HG03457 (cell line): ENCODE data around the gene SMAD4.
A peak's percentile ranks its signal among the peaks of the same experiment; 100 is the strongest.

Source experiments
- ATAC-seq: cut with Tn5 transposase; IDR thresholded peaks from one replicate; pipeline ENCODE4 v1.9.1; 2021; ENCODE audit warnings: moderate number of reproducible peaks; ENCODE audit not compliant: unreplicated experiment

Gene SMAD4

GRCh38 chr18:51020536-51020935, 9.5 kb upstream of the SMAD4 start:
- ATAC-seq = no peak

DNA sequence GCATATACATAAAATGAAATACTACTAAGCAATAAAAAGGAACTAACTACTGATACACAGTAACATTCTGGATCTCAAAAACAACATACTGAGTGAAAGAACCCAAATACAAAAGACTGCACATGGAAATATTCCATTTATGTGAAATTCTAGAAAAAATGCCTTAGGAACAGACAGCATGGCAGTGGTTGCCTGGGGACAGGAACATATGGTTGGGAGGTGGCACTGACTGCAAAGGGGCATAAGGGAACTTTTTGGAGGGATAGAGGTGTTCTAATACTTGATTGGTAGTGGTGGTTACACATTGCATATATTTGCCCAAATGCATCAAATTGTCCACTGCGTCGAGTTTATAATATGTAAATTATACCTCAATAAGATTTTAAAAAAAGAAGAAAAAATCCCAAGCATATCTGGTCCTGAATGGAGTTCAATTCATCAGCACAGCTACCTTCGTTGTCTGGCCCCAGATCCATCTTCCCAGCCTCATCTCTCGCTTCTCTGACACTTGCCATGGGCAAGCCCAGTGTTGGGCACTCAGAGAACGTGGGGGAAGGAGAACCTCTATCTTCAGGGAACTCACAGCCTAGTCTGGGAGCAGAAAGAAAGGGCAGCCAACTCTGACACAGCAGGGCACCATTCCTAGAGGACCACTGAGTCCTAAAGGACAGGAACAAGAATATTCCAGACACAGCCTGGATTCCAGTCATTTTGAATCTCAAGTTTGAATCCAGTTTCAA, 8.6 kb upstream of the SMAD4 start:
- ATAC-seq = no peak

- ATAC-seq = no peak
These were observed 4.5 kb upstream of the SMAD4 start for GRCh38 chr18:51025512-51025911.

DNA sequence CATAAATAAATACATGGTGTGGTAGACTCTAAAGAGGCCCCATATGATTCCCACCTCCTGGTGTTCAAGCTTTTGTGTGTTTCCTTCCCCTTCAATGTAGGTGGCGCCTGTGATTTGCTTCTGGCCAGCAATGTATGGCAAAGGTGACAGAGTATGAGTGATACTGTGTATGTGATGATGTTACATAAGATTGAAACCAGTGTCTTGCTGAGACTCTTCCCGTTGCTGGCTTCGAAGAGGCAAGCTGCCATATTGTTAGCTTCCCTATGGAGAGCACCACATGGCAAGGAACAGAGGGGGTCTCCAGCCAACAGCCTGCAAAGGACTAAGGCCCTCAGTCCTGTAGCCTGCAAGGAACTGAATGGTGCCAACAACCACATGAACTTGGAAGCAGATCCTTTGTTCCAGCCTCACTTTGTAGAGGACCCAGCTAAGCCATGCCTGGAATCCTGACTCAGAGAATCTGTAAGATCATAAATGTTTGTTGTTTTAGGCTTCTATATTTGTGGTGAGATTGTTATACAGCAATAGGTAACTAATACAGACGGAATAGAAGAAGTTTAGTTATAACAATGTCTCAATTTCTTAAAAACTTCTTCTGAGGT, 1.7 kb upstream of the SMAD4 start:
- ATAC-seq = no peak

DNA sequence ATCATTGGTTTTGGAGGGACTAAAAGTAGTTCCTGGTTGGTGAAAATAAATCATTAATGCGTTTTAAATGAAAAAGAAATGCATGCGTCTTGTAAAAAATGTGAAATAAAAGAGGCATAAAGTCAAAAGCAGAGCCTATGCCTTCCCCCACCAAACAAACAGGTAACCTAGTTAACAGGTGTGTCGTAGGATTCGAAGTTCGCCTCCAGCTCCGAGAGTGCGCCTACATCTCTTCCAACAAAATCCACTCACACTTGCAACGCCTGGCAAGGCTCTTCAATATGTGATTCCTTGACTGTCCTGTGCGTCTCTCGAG, 677 bp upstream of the SMAD4 start:
- no peak for ATAC-seq

DNA sequence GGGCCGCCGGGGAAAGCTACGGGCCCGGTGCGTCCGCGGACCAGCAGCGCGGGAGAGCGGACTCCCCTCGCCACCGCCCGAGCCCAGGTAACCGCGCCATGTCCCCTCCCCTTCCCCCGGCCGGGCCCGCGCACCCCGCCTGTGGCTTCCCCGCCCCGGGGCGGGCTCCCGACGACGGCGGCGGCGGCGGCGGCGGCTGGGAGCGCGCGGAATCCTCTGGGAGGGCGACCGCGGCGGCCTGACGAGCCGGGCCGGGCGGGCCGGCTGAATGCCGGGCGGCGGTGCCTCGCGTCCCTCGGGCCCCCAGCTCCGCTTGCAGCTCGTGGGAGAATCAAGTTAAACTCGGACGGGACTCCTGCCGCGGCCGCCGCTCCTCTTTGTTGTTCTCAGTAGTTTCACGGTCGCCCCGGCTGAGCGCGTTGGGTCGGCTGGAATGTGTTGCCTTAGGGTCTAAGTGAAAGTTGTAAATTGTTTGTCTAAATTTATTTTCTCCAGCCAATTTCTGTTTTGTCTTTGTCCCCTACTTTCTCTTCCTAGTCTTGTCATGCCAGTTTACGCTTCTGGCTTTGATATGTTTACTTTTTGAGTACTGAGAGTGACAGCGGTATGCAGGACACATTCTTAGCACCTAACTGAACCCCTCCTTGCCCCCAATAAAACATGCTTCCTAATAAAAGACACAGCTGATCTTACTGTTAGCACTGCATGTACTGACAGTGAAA, 685 bp downstream of the SMAD4 start:
- peak; percentile 38 for ATAC-seq

- ATAC-seq = no peak
These were observed 2.2 kb downstream of the SMAD4 start for GRCh38 chr18:51032193-51032592.

GRCh38 chr18:51037230-51037629, 7.2 kb downstream of the SMAD4 start:
- no peak for ATAC-seq

DNA sequence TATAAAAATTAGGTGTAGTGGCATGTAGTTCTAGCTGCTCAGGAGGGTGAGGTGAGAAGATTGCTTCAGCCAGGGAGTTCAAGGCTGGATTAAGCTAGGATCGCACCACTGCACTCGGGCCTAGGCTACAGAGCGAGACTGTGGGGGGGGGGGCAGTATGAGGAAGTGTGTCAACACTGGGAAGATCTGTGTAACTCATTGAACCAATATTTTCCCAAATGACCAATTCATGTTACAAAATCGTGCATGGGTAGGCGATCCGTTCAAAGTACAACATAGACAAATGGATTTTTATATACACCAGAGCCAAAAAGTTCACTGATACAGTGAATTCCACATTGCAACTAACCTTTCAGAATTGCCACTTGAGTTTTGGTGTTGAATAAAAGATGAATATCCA, 8.1 kb downstream of the SMAD4 start:
- no peak for ATAC-seq

DNA sequence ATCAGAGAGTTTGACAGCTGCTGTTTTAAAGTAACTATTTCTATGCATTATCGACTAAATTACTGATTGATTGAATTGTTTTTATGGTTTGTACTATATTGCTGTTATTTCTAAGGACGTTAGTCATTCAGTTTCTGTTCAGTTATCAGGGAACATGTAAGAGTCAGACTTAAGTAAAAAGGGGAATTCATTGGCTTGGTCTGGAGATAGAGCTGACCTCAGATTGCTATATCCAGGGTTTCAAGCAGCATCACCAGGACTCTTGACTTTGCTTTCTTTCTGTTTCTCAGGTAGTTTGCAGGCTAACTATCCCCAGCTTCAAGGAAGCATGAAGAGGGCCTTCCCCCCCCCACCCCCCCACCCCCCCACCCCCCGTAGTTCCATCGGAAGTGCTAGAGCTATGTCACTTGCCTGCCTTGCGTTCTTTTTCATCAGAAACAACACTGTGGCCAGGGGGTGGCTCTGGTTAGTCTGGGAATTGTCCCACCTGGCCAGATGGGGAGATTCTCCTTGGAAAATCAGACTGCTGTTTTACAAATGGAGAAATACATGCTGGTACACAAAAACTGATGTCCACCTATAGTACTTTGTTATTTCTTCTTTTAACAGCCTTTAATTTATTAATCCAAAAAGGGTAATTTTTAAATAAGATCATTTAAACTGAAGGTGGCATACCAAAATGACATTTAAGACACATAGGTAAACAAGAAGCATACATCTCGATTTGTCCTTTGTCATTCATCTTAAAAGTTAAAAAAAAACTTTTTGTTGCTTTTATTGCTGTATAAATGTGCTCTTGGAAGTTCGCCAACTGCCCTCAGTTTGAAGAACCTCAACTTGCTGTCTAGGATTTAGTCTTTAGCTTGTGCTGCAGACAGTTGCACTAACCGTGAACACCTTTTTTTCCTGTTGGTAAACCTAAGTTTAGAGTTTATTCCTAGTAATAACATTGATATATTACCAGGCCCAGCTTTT, 9.4 kb downstream of the SMAD4 start:
- peak; percentile 52 for ATAC-seq

GRCh38 chr18:51041677-51042352, 11.8 kb downstream of the SMAD4 start:
- ATAC-seq = no peak

- ATAC-seq = no peak
These were observed 15.0 kb downstream of the SMAD4 start for GRCh38 chr18:51044928-51045585.

- no peak for ATAC-seq
These were observed 18.2 kb downstream of the SMAD4 start for GRCh38 chr18:51048190-51048589.

DNA sequence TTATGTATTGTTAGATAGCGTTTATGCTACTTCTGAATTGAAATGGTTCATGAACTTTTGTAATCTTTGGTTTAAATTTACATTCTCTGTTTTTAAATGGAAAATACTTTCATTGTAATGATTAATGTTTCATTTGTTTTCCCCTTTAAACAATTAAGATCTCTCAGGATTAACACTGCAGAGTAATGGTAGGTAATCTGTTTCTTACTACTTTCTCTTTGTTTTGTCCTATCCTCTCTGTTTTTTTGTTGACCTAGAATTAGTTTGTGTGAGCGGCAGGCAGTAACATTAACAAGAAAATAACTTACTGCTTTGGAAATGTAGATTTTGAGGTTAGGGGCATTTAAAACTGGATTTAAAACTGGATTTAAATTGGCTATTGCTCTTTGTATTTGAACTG, 19.1 kb downstream of the SMAD4 start:
- no peak for ATAC-seq

DNA sequence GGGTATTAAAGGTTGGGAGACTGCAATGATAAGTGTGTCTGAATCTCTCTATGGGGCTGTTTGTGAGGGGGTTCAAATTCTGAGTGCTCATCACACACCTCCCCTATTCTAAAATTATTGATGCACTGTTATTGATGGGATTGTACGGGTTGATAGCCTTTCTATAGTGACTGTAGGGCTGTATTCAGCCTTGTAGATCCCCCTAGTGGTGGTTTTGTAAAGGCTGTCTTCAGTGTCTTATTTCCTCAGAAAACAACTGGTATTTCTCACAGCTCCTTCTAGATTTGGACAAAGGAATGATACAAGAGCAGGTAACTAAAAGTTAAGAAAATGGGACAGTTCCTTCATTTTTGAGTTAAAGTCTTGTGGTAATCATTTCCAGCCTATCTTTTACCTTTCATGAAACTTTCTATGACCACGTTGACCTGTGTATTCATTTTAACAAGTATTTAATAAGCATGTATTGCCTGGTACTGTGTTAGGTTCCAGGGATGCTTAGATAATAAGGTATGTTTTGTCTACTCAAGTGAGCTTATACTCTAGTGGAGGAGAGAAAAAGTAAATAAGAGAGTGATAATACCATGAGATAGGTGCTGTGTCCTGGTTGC, 21.2 kb downstream of the SMAD4 start:
- ATAC-seq = peak; percentile 68

DNA sequence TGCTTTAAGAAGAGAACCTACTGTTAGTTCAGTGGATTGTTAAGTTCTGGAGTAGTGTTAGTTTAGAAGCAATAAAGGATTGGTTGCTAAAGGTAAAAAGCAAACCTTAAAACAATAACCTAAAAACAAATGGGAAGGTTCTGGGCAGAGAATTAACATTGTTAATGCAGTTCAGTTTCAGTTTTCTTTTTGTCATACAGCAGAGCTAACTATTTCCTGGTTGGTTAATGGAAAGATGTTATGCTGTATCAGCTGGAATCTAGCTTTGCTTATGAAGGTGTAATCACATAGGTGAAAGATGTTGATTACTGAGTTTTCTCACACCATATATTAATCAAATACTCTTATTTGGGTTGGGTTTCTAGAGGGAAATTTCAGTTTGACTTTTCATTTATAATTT, 23.8 kb downstream of the SMAD4 start:
- peak; percentile 54 for ATAC-seq

DNA sequence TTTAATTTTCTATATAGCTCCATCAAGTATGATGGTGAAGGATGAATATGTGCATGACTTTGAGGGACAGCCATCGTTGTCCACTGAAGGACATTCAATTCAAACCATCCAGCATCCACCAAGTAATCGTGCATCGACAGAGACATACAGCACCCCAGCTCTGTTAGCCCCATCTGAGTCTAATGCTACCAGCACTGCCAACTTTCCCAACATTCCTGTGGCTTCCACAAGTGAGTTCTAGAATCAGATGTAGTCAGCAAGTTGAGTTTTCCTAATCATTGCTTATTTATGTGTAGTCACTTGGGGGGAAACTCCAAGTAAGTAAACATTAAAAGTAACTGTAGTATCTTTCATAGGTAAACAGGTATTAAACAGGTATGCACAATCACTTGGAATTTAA, 24.8 kb downstream of the SMAD4 start:
- ATAC-seq = no peak

GRCh38 chr18:51059969-51060368, 30.0 kb downstream of the SMAD4 start:
- no peak for ATAC-seq

- no peak for ATAC-seq
These were observed 34.2 kb downstream of the SMAD4 start for GRCh38 chr18:51064256-51064655.

GRCh38 chr18:51066273-51066672, 36.3 kb downstream of the SMAD4 start:
- ATAC-seq = no peak
